H1 (cell line): ENCODE measurements around the gene GLB1L2. TPM values are rescaled to one million over a fixed set of nuclear protein-coding genes. Genes with fewer than 3 reads are reported as not detected.

Experiments
- CTCF ChIA-PET: fragments of 300-600 bp; sonication (Branson Sonifier 250); formaldehyde crosslinking; loops from one replicate; lab custom pipeline; 2021; ENCODE audit not compliant: partially characterized antibody; lab: Charles Lee
- POLR2A ChIA-PET: fragments of 300-600 bp; sonication (Branson Sonifier 250); formaldehyde crosslinking; loops from one replicate; lab custom pipeline; 2021; ENCODE audit warnings: inconsistent platforms; ENCODE audit not compliant: partially characterized antibody; lab: Charles Lee
- DNase-seq, 2 experiments: peaks; one replicate each; pipeline versions ENCODE4 v3.0.0 to v3.0.0-alpha.2; 2010 to 2022; ENCODE audit warnings: low spot score in 2 of 2, low read depth in 1 of 2, mixed read lengths in 1 of 2
- FAIRE-seq: peaks from 2 replicates; lab custom pipeline; 2011; peaks lifted over from hg19 to GRCh38; lab: Jason Lieb, UNC
- H2AFZ ChIP-seq: 2 replicates; pipeline ENCODE4 v1.8.1; 2012; ENCODE audit warnings: low read length, inconsistent platforms
- H2AK5ac ChIP-seq: 2 replicates; pipeline ENCODE4 v1.6.1; 2013; ENCODE audit warnings: low read depth, low read length
- H2BK120ac ChIP-seq: replicated peaks from 2 replicates; pipeline ENCODE3; 2013; ENCODE audit warnings: low read depth, low read length, inconsistent platforms
- H2BK12ac ChIP-seq: 2 replicates; pipeline ENCODE4 v1.6.1; 2013; ENCODE audit warnings: low read depth, low read length
- H2BK15ac ChIP-seq: 2 replicates; pipeline ENCODE4 v1.6.1; 2013; ENCODE audit warnings: low read length
- H2BK20ac ChIP-seq: 2 replicates; pipeline ENCODE4 v1.6.1; 2013; ENCODE audit warnings: low read length
- H2BK5ac ChIP-seq: 2 replicates; pipeline ENCODE4 v1.6.1; 2013; ENCODE audit warnings: low read depth, low read length
- H3K14ac ChIP-seq: 2 replicates; pipeline ENCODE4 v1.6.1; 2013; ENCODE audit warnings: inconsistent platforms; ENCODE audit not compliant: insufficient read length
- H3K18ac ChIP-seq: 2 replicates; pipeline ENCODE4 v1.6.1; 2013; ENCODE audit warnings: low read length; ENCODE audit errors: extremely low read depth
- H3K23ac ChIP-seq: 2 replicates; pipeline ENCODE4 v1.6.1; 2013; ENCODE audit warnings: inconsistent platforms; ENCODE audit not compliant: insufficient read length
- H3K23me2 ChIP-seq: 2 replicates; pipeline ENCODE4 v1.6.1; 2013; ENCODE audit warnings: low read depth, low read length
- H3K27ac ChIP-seq: 2 replicates; pipeline ENCODE4 v1.6.1; 2011; ENCODE audit warnings: low read depth, low read length, inconsistent platforms
- H3K27me3 ChIP-seq, 4 experiments: replicated peaks in 1 of 4; 1 replicate in 1 of 4; 2 replicates in 3 of 4; pipeline versions ENCODE4 v1.6.1 to v1.8.1; 2011 to 2013; ENCODE audit warnings: low read length in 3 of 4, mild to moderate bottlenecking in 3 of 4, inconsistent platforms in 2 of 4, mixed read lengths in 2 of 4, moderate library complexity in 1 of 4; ENCODE audit not compliant: control insufficient read depth in 3 of 4, insufficient read depth in 3 of 4; ENCODE audit errors: extremely low read depth in 1 of 4
- H3K36me3 ChIP-seq, 4 experiments: 2 replicates each; pipeline versions ENCODE4 v1.6.1 to v1.8.1; 2011 to 2013; ENCODE audit warnings: mild to moderate bottlenecking in 4 of 4, low read length in 3 of 4, moderate library complexity in 2 of 4, control low read depth in 1 of 4, inconsistent platforms in 1 of 4; ENCODE audit not compliant: insufficient read depth in 4 of 4, control insufficient read depth in 2 of 4
- H3K4ac ChIP-seq: replicated peaks from 2 replicates; pipeline ENCODE3; 2013; ENCODE audit warnings: low read length, low read depth, mixed read lengths, inconsistent platforms; ENCODE audit not compliant: insufficient read length
- H3K4me1 ChIP-seq, 4 experiments: replicated peaks in 1 of 4; 1 replicate in 1 of 4; 2 replicates in 3 of 4; pipeline versions ENCODE4 v1.6.1 to v1.8.1; 2011 to 2013; ENCODE audit warnings: low read length in 3 of 4, inconsistent platforms in 2 of 4, mixed read lengths in 1 of 4; ENCODE audit not compliant: insufficient read depth in 4 of 4, control insufficient read depth in 3 of 4
- H3K4me2 ChIP-seq, 2 experiments: 2 replicates each; pipeline versions ENCODE4 v1.6.1 to v1.8.1; 2011 to 2013; ENCODE audit warnings: low read depth in 2 of 2, low read length in 2 of 2, control low read depth in 1 of 2, inconsistent platforms in 1 of 2, mild to moderate bottlenecking in 1 of 2; ENCODE audit not compliant: insufficient read depth in 1 of 2
- H3K4me3 ChIP-seq, 4 experiments: fragments of 200-600, 300-600 bp in 1 of 4; sonication (generic), shearing (Covaris generic), sonication (Bioruptor Twin) in 1 of 4; 2 replicates each; pipeline versions ENCODE4 v1.5.1 to v1.8.1; 2011 to 2016; ENCODE audit warnings: low read length in 4 of 4, low read depth in 3 of 4, control low read depth in 2 of 4, inconsistent platforms in 2 of 4, mild to moderate bottlenecking in 2 of 4, mixed read lengths in 1 of 4, moderate library complexity in 1 of 4; ENCODE audit not compliant: insufficient read depth in 2 of 4; ENCODE audit errors: extremely low read depth in 1 of 4
- H3K56ac ChIP-seq: replicated peaks from 2 replicates; pipeline ENCODE3; 2013; ENCODE audit warnings: low read depth, mild to moderate bottlenecking, mixed read lengths, low read length, inconsistent platforms; ENCODE audit not compliant: insufficient read length
- H3K79me1 ChIP-seq: 2 replicates; pipeline ENCODE4 v1.6.1; 2013; ENCODE audit warnings: low read depth, low read length, control low read depth
- H3K79me2 ChIP-seq, 2 experiments: 2 replicates each; pipeline versions ENCODE4 v1.6.1 to v1.8.1; 2012 to 2013; ENCODE audit warnings: low read length in 2 of 2, mild to moderate bottlenecking in 2 of 2, inconsistent platforms in 1 of 2; ENCODE audit not compliant: insufficient read depth in 2 of 2, control insufficient read depth in 1 of 2
- H3K9ac ChIP-seq, 4 experiments: replicated peaks in 1 of 4; 1 replicate in 1 of 4; 2 replicates in 3 of 4; pipeline versions ENCODE4 v1.6.1 to v1.8.1; 2011 to 2013; ENCODE audit warnings: low read depth in 3 of 4, low read length in 3 of 4, control low read depth in 2 of 4, mild to moderate bottlenecking in 2 of 4, moderate library complexity in 2 of 4, inconsistent platforms in 1 of 4; ENCODE audit errors: extremely low read depth in 1 of 4
- H3K9me3 ChIP-seq, 2 experiments: 2 replicates each; pipeline versions ENCODE4 v1.6.1 to v1.8.1; 2012 to 2013; ENCODE audit warnings: mild to moderate bottlenecking in 2 of 2, moderate library complexity in 2 of 2, control low read depth in 1 of 2, inconsistent platforms in 1 of 2, low read depth in 1 of 2, low read length in 1 of 2, mixed read lengths in 1 of 2; ENCODE audit not compliant: insufficient read depth in 2 of 2
- H4K20me1 ChIP-seq, 2 experiments: replicated peaks in 1 of 2; 2 replicates each; pipeline versions ENCODE3 to v1.8.1; 2011 to 2013; ENCODE audit warnings: inconsistent platforms in 2 of 2, low read length in 2 of 2, mild to moderate bottlenecking in 1 of 2; ENCODE audit not compliant: insufficient read depth in 2 of 2, control insufficient read depth in 1 of 2
- H4K5ac ChIP-seq: 2 replicates; pipeline ENCODE4 v1.6.1; 2013; ENCODE audit warnings: low read length, low read depth, mixed read lengths, inconsistent platforms; ENCODE audit not compliant: insufficient read length
- H4K8ac ChIP-seq: 2 replicates; pipeline ENCODE4 v1.8.0; 2013; ENCODE audit warnings: mild to moderate bottlenecking, moderate library complexity, low read length, inconsistent platforms; ENCODE audit not compliant: insufficient read depth; ENCODE audit errors: extremely low read depth
- H4K91ac ChIP-seq: replicated peaks from 2 replicates; pipeline ENCODE3; 2013; ENCODE audit warnings: low read length, mixed read lengths, inconsistent platforms; ENCODE audit not compliant: insufficient read length
- ASH2L ChIP-seq: fragments of 200-600, 300-600 bp; sonication (generic); IDR thresholded peaks from one replicate; pipeline ENCODE4 v1.7.1; 2017; ENCODE audit warnings: low read length
- BACH1 ChIP-seq: IDR thresholded peaks from 2 replicates; pipeline ENCODE4 v1.6.1; 2012; ENCODE audit warnings: low read length, improper control_type of control experiment
- CBX8 ChIP-seq: fragments of 300-800, 300-1000 bp; sonication (generic); IDR thresholded peaks from 2 replicates; pipeline ENCODE4 v1.7.1; 2016; ENCODE audit warnings: low read depth, low read length, borderline replicate concordance
- CREB1 ChIP-seq: IDR thresholded peaks from 2 replicates; pipeline ENCODE4 v1.6.1; 2012; ENCODE audit warnings: inconsistent platforms
- JUND ChIP-seq: IDR thresholded peaks from 2 replicates; pipeline ENCODE4 v1.6.1; 2011; ENCODE audit warnings: mild to moderate bottlenecking, improper control_type of control experiment, low read length
- KDM5A ChIP-seq: fragments of 200-600 bp; IDR thresholded peaks from 2 replicates; pipeline ENCODE4 v1.7.1; 2012; ENCODE audit warnings: mild to moderate bottlenecking, low read length, inconsistent platforms, mixed read lengths
- MAFK ChIP-seq: IDR thresholded peaks from 2 replicates; pipeline ENCODE4 v1.6.1; 2012; ENCODE audit warnings: low read depth, mild to moderate bottlenecking, improper control_type of control experiment, low read length
- MAX ChIP-seq: IDR thresholded peaks from 2 replicates; pipeline ENCODE4 v1.6.1; 2012; ENCODE audit warnings: inconsistent platforms
- PHF8 ChIP-seq: fragments of 200-600 bp; sonication (generic); conservative IDR thresholded peaks from 2 replicates; pipeline ENCODE4 v1.7.1; 2012; ENCODE audit warnings: low read depth, mild to moderate bottlenecking, inconsistent platforms, low read length, moderate library complexity
- POLR2AphosphoS5 ChIP-seq: IDR thresholded peaks from 2 replicates; pipeline ENCODE4 v1.6.1; 2011; ENCODE audit warnings: low read depth, low read length
- POU5F1 ChIP-seq: IDR thresholded peaks from 2 replicates; pipeline ENCODE4 v1.6.1; 2011; ENCODE audit warnings: low read depth, mild to moderate bottlenecking, low read length, moderate library complexity
- SIRT6 ChIP-seq: IDR thresholded peaks from one replicate; pipeline ENCODE4 v1.7.1; 2012; ENCODE audit warnings: low read length, inconsistent platforms
- TBP ChIP-seq: IDR thresholded peaks from 2 replicates; pipeline ENCODE4 v1.6.1; 2011; ENCODE audit warnings: low read depth, low read length, improper control_type of control experiment
- TCF12 ChIP-seq: IDR thresholded peaks from 2 replicates; pipeline ENCODE4 v1.6.1; 2011; ENCODE audit warnings: low read depth, mild to moderate bottlenecking, low read length
- USF2 ChIP-seq: IDR thresholded peaks from 2 replicates; pipeline ENCODE4 v1.6.1; 2011; ENCODE audit warnings: low read length, improper control_type of control experiment
- WGBS, 2 experiments: shearing (Covaris generic) in 1 of 2; methylation state at CpG; one replicate each; pipeline versions ENCODE4 v1.1.6 to v1.1.7; 2013 to 2015; ENCODE audit warnings: low lambda C conversion rate in 2 of 2, mixed read lengths in 2 of 2, inconsistent platforms in 1 of 2, low coverage in 1 of 2, missing lambda C conversion rate in 1 of 2; ENCODE audit not compliant: insufficient replicate concordance in 2 of 2, insufficient coverage in 1 of 2, insufficient read length in 1 of 2; ENCODE audit errors: extremely low coverage in 1 of 2, missing lambda C conversion rate in 1 of 2; 5-methylcytosine and 5-hydroxymethylcytosine counted together
- polyA plus RNA-seq, 7 experiments: library from polyadenylated mRNA; depleted of rRNA in 3 of 7; stranded (reverse) in 5 of 7; unstranded in 2 of 7; fragments of >200 nt in 5 of 7; fragments of 200-250 nt in 2 of 7; gene quantifications; 1 replicate in 5 of 7; 2 replicates in 1 of 7; 4 replicates in 1 of 7; pipeline versions ENCODE4 v1.2.1 to v1.2.3, GENCODE V29; 2011 to 2013; ENCODE audit warnings: missing spikeins in 2 of 7, mixed read lengths in 2 of 7
- total RNA-seq: library from RNA; stranded (reverse); fragmentation: NEBNext Ultra II Directional; extraction: Animal tissue kit (Norgen Biotek cat#: 25700); gene quantifications from 2 replicates; pipeline ENCODE4 v1.2.1, GENCODE V29; 2021

GLB1L2 gene
- total and polyA plus RNA-seq, 2 of the 8 experiments (the other 6 are each of a cell fraction or from before 2014, with no cell fraction given), result 4.4 to 7.9 TPM

GRCh38 chr11:134343646-134344045, 11.9 kb downstream of the GLB1L2 start:
- DNase-seq, result no peak
- H3K36me3 ChIP-seq, result no peaks in the 10 kb centered on the region
- H3K4me2 ChIP-seq, result no peak overlapping the region
- no peaks in the 10 kb centered on the region for H3K27me3 ChIP-seq
- no peak overlapping the region for H3K18ac ChIP-seq
- no peak overlapping the region for H4K5ac ChIP-seq
- H3K9me3 ChIP-seq, result no peaks in the 10 kb centered on the region
- H2BK12ac ChIP-seq, result no peak overlapping the region
- ChIA-PET CTCF (interaction anchor here (1.2 to 1.6 kb wide), 3 partner anchors 11 to 66 kb away, joined by 3 to 5 read pairs (median 4); no protein-coding TSS in a partner anchor), POLR2A (interaction anchor here (0.6 kb wide), 1 partner anchor 53 kb away, joined by 3 read pairs; no protein-coding TSS in a partner anchor)
- H3K4ac ChIP-seq, result no peak overlapping the region
- H2AK5ac ChIP-seq, result no peak overlapping the region
- no peak overlapping the region for H3K14ac ChIP-seq
- FAIRE-seq, result no peak
- H4K20me1 ChIP-seq, result no peaks in the 10 kb centered on the region
- no peak overlapping the region for H3K4me3 ChIP-seq
- H3K27ac ChIP-seq, result no peak overlapping the region
- no peak overlapping the region for H2BK20ac ChIP-seq
- whole genome bisulfite sequencing, 2 experiments, result 89% methylated on average over 15 of the region's 15 CpGs; no CpG with 5 or more reads in 1 of the 2 experiments
- no peaks in the 10 kb centered on the region for H3K79me2 ChIP-seq
- H3K23ac ChIP-seq, result no peak overlapping the region
- H2BK120ac ChIP-seq, result no peak overlapping the region
- no peak overlapping the region for H3K56ac ChIP-seq
- no peaks in the 10 kb centered on the region for H3K79me1 ChIP-seq
- no peaks in the 10 kb centered on the region; a peak in 1 of 7 replicates for H3K4me1 ChIP-seq
- H3K23me2 ChIP-seq, result no peaks in the 10 kb centered on the region
- no peak overlapping the region for H2AFZ ChIP-seq
- H3K9ac ChIP-seq, result no peak overlapping the region
- no peak overlapping the region for H2BK5ac ChIP-seq
- no peak overlapping the region for H2BK15ac ChIP-seq
- no peak overlapping the region for H4K91ac ChIP-seq
- no peak overlapping the region for H4K8ac ChIP-seq
- no peak for TF ChIP-seq KDM5A
- no peak for TF ChIP-seq TBP
- TF ChIP-seq MAX, result no peak
- no peak for TF ChIP-seq USF2
- TF ChIP-seq ASH2L, result no peak
- no peak for TF ChIP-seq TCF12
- TF ChIP-seq CBX8, result no peak
- no peak for TF ChIP-seq POLR2AphosphoS5
- no peak for TF ChIP-seq PHF8
- TF ChIP-seq JUND, result no peak
- no peak for TF ChIP-seq SIRT6
- TF ChIP-seq POU5F1, result no peak
- TF ChIP-seq BACH1, result no peak
- TF ChIP-seq CREB1, result no peak
- TF ChIP-seq MAFK, result no peak
